HG03064 (cell line): Measurements from ENCODE around the gene RPL7A.
A peak's percentile ranks its signal among the peaks of the same experiment; 100 is the strongest.
"Not testable (repeated sequence)": the region's sequence is repeated elsewhere in the genome, so short reads cannot be mapped to it uniquely, and the experiment has no call there.

Experiments used
- ATAC-seq: cut with Tn5 transposase; IDR thresholded peaks from one replicate; pipeline ENCODE4 v1.9.1; 2021; ENCODE audit warnings: low read depth; ENCODE audit not compliant: unreplicated experiment

Gene RPL7A

DNA sequence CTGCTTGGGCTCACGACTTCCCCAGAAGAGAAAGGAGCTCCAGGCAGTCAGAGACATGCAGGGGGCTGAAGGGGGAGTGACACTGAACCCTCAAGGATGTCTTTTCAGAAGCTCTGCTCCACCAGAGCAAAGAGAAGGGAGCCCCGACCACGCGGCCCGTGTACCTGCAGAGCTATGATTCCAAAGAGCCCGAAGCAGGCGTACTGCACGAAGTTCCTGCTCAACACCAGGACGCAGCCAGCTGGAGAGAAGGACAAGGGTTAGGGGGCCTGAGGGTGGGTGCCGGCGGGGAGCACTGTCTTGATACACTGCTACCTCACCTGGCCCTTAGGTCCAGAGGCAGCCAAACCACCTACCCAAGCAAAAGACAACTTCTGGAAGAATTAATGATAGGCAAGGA is 18.4 kb downstream of the RPL7A start:
- ATAC-seq: no peak

DNA sequence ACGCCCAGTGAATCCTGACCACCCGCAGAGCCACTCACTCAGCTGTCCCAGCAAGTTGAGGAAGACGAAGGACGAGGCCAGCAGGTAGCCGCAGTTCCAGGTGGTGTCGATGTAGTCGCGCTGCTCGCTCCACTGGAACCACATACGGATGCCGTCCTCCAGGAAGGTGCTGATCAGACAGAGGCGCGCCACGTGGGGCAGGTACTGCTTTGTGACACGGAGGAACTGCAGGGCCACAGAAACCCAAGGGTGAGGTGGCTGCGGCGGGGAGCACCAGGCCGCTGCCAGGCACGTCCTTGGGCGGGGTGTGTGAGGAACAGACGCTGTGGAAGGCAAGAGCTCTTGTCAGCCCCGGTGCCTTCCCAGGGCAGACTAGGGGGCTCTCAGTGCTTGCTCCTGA is 19.2 kb downstream of the RPL7A start:
- no peak for ATAC-seq

DNA sequence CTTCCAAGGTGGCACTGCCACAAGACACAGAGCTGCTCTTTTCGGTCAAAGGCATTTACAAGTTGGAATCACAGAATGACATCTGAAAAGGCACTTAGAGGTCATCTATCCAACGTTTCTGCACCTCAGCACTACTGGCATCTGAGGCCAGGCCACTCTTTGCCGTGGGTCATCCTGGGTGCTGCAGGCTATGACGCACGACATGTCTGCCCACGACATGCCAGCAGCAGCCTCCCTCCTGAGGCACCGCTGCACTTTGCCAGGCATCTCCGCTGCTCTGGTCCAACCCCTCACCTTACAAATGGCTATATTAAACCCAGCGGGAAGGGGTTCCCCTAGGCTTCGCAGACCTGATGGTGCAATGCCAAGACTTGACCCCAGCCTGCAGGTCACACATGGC is 19.8 kb downstream of the RPL7A start:
- no peak for ATAC-seq

DNA sequence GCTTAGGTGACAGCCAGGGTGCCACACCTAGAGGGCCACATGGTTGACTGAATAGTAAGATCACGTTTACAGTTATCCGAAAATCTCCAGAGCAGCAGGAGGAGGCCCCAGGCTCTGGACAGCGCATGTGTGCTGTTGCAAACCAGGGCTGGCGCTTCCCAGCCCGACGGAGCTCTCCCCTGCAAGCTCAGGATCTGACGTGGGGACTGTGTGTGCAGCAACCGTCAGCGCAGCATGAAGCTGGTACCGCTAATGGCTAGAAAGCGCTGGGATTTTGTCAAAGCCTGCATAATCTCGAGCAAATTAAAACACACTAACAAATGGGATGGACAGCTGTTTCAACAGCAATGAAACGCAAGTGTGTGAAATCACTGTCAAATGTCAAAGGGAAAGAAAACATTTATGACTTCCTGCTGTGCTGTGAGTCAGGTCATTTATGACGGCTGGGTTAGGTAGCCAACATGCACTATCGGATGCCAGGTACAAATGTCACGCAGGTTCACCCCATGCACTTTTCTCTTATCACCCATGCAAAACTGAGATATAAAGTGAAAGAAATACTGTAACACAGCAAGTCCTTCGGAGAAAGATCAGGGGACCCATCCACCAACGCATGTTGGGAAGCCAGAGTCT is 20.3 kb downstream of the RPL7A start:
- no peak for ATAC-seq

DNA sequence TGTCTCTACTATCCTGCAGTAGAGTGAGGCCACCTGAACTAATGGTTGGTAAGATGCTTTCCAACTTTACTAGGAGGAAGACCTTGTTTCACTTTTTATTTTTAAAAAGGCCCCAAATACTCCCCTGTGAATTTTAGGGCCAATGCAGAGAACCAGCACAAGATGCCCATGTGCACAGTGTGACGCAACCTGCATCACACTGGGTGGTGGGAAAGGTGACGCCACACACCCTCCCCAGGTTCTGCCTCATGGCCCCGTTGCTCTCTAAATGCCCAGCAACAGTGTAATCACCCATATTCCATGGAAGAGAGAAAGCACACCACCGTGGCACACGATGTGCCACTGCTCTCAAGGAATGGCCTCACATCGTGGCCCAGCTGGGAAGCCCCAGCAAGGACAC is 21.4 kb downstream of the RPL7A start:
- ATAC-seq: no peak

DNA sequence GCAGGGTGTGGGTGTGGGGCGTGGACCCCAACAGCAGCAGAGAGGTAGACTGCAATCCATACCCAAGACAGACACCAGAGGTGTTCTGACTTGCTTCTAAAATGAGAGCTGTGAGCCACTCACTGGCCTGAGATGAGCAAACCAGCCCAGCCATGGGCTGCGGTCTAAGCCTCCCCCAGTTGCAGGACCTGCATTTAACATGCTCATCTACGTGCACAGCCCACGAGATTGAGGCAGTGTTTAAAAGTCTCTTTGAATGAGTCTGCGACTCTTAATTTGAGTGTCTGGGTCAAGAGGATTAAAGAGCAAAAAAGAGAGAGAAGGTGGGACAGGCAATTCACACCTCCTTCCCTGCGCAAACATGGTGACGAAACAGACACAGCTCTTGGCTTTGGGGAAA is 21.9 kb downstream of the RPL7A start:
- no peak for ATAC-seq

DNA sequence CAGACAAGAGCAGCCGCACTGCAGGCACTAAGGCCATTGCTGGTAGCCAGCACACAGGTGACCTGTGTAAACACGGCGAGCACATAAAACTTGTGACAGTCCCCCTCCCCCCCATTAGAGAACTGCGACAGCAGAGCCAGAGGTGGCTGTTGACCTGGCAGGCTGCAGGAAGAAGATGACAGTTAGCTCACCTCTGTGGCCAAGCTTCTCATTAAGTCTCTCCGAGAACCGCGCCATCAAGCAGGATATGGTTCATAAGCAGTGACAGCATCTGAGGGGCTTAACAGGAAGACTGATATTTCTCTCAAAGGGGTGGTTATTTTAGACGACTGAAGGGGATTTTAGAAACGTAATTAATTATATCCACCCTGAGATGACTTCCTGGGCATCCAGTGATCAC is 22.7 kb downstream of the RPL7A start:
- ATAC-seq: no peak

DNA sequence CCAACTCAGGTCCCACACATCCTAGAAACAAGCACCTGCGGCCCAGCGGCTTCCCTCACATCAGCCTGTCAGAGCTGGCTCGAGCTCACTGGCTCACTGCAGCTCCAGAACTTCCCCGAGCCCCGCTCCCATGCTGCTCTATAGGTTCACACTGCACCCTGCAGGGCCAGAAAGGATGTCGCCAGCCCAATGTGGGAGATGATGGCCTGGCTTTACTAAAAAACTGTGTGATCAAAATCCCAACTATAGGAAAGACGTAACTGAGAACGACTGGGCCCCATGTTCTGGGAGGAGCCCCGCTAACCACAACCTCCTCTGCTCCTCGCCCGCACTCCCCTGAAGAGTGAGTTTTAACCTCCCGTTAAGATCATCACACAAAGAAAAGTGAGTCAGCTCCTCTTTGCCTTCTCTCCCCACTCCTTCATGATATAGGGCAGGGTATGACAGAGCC is 23.3 kb downstream of the RPL7A start:
- ATAC-seq: no peak

DNA sequence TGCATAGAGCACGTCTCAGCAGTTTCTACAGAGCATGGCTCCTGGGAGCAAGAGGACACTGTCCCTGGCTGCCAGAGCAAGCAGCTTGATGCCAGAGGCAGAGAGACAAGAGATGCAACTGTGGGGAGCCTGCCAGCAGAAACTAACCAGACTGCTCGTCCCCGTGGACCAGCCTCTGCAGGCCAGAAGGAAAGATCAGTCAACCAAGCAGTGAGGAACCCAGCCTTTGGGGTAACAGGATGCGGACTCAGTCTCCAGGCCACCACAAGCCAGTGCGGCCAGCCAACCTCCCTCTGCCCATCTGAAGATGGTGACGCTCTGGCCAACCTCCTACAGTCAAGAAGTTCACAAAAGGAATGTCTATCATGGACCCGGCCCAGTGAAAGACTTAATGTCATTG is 24.1 kb downstream of the RPL7A start:
- ATAC-seq: no peak

DNA sequence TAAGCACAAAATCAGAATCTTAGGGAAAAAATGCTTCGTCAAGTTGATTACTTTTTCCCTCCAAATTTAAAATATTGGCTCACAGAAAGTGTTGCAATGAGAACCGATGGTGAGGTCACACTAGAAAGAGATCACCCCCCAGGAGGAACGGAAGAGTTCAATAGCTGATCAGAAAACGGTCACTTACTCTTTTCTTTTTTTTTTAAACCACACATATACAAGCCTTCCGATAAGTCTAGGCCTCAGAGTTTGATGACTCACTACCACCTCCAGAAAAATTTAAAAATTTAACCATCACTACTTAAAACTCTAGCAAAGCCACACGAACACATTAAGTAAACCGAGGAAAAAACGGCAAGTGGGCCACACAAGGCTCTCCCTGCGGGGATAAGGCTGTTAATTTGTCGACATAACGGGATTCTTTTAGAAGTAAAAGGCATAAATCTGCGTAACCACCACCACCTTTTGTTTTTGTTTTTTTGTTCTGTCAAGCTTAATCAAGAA is 26.6 kb downstream of the RPL7A start:
- ATAC-seq: no peak

DNA sequence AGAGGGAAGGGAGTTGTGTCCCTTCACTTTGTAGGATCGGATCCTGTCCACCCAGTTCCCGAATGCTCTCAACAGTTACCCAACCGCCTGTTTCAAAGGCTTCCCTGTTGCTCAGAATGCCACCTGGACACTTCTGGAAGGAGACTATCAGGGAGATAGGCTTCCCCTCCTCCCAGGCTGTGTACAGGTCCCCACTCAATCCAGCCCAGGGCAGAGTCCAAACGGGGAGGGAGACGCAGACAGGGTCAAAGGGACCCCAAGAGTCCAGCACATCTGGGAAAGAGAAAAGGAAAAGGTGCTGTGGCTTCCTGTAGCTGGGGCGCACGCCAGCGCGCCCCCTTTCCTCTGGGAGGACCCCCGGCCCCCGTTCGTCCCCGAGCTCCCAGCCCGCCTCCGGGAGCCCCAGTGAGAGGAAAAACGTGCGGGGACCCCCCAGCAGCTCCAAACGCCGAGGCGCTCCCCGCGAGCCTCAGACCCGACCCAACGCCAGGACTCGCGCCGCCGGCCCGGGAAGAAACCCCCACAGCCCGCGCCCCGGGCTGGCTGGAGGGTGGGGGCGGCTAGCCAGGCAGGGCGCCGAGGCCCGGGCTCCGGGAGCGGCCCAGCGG is 27.2 kb downstream of the RPL7A start:
- ATAC-seq: peak; percentile 7

DNA sequence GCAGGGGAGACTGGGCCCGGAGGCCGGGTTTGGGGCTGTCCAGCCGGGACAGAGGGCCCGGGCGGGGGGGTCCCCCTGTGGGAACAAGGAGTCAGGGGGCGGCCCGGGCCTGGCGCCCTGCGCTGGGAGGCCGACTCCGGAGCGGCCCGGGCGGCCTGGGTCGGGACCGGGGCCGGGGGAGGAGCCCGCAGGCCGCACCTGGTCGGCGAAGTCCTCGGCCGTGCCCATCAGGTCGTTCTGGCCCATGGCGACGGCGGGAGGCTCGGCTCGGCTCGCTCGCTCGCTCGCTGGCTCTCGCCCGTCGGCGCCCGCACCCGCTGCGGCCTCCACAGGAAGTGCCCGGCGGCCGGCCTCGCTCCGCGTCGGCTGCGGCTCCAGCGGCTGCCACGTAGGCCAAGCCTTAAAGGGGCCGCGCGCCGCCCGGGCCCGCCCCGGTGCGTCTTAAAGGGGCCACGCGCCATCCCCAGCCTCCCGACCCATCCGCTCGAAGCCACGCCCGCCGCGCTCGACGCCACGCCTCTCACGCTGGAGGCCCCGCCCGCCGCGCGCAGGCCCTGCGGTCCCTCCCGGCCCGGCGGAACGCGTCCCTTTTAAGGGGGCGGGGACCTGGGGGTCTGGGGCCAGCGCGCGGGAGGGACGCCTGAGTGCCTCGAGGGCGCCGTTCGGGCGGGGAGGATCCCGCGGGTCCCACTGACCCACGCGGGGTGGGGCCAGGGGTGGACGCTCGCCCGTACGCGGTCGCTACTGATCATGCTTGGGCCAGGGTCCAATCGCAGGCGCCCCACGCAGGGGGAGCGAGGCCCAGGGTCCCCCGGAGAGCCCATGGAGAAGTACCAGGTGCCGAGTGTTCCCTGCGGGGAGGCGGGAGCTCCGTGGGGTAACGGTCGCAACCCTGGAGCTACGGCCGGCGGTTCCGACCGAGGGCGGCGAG is 28.0 kb downstream of the RPL7A start, which contains the start of the genes STKLD1 and SURF4:
STKLD1 (plus strand) TSS at position 643 of the 931 bp plus-strand sequence; CDS start at position 751, 108 bp downstream.
SURF4 (minus strand) TSS at position 337 of the 931 bp plus-strand sequence; CDS start at position 246, 91 bp downstream.
- peak; percentile 81 for ATAC-seq

DNA sequence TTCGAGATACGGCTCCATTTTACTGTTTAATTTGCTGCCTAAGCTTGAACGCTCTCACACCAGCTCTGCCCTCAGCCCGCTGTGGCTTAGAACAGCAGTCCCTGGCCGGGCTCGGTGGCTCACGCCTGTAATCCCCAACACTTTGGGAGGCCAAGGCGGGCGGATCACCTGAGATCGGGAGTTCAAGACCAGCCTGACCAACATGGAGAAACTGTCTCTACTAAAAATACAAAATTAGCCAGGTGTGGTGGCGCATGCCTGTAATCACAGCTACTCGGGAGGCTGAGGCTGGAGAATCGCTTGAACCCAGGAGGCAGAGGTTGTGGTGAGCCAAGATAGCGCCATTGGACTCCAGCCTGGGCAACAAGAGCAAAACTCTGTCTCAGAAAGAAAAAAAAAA is 29.3 kb downstream of the RPL7A start:
- ATAC-seq: not testable (repeated sequence)

DNA sequence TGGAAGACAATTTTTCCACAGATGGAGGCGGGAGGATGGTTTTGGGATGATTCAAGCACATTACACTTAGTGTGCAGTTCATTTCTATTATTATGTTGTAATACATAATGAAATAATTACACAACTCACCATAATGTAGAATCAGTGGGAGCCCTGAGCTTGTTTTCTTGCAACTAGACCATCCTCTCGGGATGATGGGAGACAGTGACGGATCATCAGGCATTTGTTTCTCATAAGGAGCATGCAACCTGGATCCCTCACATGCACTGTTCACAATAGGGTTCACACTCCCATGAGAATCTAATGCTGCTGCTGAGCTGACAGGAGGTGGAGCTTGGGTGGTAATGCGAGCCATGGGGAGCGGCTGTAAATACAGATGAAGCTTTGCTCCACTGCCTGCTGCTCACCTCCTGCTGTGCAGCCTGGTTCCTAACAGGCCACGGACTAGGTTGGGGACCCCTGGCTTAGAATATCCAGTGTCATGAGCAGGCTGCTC is 29.8 kb downstream of the RPL7A start:
- ATAC-seq: no peak

DNA sequence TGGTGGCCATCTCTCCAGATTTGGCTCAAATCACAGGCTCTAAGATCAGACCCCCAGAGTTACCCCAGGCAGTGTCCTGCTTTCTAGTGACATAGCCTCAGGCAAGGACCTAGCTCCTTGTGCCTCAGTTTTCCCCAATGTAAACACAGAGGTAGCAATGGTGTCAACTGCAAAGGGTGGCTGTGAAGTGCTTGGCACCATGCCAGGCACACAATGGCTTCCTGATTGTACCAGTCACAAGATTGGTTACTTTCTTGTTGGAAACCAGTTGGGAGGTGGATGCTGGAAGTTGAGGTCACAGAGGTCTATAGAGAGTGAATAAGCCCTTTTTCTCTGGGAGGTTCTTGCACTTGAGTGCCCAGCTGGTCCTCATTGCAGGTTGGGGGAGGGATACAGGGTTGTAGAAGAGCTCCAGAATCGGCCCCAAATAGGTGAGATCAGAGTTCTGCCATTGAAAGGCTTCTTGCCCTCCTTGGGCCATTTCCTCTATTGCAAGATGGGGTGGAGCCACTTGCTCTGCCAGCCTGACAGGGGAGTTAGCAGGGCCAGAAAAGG is 30.5 kb downstream of the RPL7A start:
- no peak for ATAC-seq

DNA sequence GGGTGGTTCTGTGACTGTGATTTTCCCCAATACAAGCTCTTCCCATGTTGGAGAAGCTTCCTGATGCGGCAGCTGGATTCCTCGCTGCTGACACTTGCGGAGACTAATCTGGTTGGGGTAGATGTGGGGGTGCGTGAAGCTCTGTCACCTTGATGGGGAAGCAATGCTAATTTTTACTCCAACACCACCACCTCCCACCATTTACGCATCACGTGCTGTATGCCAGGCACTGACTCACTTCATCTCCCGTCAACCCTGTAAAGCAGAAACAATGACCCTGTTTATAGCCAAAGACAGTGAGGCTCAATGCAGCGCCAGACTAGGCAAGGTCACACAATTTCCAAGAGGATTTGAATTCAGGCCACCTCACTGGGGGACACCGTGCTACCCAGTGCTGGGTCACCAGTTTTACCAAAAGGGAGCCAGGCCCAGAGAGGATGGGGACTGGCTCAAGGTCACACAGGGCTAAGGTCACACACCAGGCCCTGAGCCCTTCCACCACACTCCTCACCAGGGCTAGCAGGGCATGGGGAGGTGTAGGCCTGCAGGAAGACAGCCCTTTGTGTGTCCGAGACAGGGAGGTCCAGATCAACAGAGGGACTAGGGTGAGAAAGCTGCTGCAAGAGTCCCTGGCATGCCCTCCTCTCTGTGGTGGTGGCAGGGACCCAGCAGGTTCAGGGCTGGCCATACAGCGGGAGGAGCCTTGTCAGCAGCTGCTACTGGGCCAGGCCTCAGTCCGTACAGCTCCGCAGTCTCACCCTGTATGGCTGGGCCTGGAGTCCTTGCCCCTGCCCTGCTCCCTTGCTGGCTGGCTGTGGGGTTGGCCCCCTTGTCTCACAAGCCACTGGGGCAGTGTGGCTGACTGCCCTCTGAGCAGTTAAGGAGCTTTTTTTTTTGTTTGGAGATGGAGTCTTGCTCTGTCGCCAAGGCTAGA is 31.4 kb downstream of the RPL7A start:
- ATAC-seq: no peak

DNA sequence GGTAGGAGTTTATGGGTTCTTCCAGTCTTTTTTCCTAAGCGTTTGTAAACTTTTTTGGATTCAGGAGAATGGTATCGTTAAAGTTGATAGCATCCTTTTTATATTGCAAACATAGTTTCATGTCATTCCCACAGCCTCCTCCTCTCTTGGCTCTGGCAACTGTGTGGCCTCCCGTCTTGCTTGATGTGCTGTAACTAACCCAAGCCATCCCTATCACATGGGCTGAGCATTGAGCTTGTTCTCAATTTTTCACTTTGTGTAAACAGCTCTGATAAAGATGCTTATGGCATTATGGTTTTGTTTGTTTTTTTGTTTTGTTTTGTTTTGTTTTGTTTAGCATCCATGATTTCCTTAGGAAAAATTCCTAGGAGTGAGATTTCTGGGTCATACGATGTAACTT is 32.7 kb downstream of the RPL7A start:
- no peak for ATAC-seq

DNA sequence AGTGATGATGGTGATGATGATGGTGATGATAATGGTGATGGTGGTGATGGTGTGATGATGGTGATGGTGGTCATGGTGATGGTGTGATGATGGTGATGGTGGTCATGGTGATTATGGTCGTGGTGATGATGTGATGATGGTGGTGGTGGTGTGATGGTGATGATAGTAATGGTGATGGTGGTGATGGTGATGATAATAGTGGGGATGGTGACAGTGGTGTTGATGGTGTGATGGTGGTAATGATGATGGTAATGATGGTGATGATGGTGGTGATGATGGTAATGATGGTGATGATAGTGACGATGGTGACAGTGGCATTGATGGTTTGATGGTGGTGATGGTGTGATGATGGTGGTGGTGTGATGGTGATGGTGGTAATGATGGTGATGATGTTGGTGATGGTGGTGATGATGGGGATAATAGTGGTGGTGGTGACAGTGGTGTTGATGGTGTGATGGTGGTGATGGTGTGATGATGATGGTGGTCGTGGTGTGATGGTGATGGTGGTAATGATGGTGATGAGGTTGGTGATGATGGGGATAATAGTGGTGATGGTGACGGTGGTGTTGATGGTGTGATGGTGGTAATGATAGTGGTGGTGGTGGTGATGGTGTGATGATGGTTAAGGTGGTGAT is 34.6 kb downstream of the RPL7A start:
- no peak for ATAC-seq

DNA sequence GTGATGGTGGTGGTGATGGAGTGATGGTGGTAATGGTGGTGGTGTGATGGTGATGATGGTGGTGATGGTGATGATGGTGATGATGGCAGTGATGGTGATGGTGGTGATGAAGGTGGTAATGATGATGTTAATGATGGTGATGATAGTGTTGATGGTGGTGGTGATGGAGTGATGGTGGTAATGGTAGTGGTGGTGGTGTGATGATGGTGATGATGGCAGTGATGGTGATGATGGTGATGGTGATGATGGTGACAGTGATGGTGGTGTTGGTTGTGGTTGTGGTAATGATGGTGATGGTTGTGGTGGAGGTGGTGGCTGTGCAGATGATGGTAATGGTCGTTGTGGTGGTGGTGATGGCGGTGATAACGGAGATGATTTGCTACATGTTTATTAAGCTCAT is 35.4 kb downstream of the RPL7A start:
- no peak for ATAC-seq
